Activated CD8-positive, alpha-beta memory T cell treated with anti-CD3 and anti-CD28 coated beads for 36 hours (primary cell): ENCODE data around the gene EGFL8. TPM values are rescaled to one million over a fixed set of nuclear protein-coding genes. Genes with fewer than 3 reads are reported as not detected.
"Not testable (repeated sequence)": the region's sequence is repeated elsewhere in the genome, so short reads cannot be mapped to it uniquely, and the experiment has no call there.

Experiments
- CTCF ChIA-PET: fragments of 350-600 bp; sonication (Branson Sonifier 250); formaldehyde crosslinking; loops from one replicate; lab custom pipeline; 2021; ENCODE audit warnings: antibody characterized with exemption; lab: Charles Lee
- POLR2A ChIA-PET: fragments of 350-600 bp; sonication (Branson Sonifier 250); formaldehyde crosslinking; loops from one replicate; lab custom pipeline; 2021; ENCODE audit warnings: antibody characterized with exemption; lab: Charles Lee
- total RNA-seq, 2 experiments: library from RNA; stranded (reverse); gene quantifications; one replicate each; pipeline ENCODE4 v1.2.3, GENCODE V29; 2021

The EGFL8 gene
- total RNA-seq, 2 experiments from 2014 or later = 11.9 to 12.3 TPM

DNA sequence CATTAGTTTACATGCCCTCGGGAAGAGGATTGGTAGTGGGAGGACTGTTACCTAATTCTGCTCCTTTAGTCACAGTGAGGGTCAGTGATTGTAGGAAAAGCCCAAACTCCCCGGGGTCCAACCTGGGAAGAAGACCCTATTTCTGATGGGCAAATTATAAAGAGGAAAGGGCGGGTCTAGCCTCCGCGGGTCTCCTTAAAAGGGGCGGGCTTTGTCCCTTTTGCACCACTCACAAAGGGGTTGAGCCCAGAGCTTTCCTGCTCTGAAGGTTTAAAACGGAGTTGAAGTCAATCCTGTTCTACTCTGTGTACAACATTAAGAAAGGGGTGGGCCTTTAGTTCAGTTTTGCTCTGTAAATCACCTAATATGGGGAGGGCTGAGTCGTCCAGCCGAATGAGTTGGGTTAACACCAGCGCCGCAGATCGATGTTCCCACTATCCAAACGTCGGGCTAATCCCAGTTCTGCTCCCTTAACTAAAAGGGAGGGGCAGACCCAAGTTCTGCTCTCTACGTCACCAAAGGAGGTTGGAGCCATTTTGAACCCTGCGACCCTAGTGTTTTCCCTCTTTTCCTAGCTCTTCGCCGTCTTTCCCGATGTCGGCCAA, 12.9 kb downstream of the EGFL8 start:
- ChIA-PET CTCF (interaction anchor here (1.5 to 1.7 kb wide), 2 partner anchors 10 to 18 kb away, joined by 4 read pairs; no protein-coding TSS in a partner anchor), POLR2A (no interaction called here)

DNA sequence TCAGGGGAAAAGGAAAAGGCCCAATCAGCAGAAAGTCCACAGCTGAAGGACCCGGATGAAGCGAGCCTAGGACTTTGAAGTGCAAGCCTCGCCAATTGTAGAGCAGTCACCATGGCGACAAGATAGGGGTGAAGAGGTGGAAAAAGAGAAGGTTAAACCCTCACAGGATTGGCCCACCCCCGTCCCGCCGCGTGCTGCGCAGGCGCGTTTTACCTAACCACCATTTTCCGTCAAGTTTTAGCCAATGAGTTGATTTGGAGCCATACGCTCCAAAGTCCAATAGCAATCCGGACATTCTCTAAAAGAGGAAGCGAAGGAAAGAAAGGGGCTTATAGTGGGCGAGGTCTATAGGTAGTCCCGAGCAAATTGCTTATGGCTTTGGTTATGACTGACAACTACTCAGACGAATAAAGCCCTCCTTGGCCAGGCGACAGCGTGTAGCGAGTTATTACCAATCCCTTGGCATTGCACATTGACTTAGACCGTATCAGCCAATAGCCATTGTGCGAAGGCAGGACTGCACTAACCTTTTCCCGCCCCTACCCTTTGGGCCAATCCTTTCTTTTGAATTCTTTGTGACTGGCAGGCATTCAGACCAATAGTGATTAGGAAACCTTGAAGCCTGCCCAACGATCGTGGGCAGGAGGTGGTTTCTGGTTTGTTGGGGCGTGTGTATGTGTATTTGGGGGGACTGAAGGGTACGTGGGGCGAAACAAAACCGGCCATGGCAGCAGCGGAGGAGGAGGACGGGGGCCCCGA, 13.6 kb downstream of the EGFL8 start, which contains the start of gene RNF5:
RNF5 (plus strand) TSS at position 618 of the 759 bp plus-strand sequence; CDS start at position 725, 107 bp downstream.
- POLR2A ChIA-PET = interaction anchor here (1.2 kb wide), 1 partner anchor 15 kb away, joined by 7 read pairs; the partner anchor contains the start of gene GPSM3
- CTCF ChIA-PET = interaction anchor here (1.2 to 1.5 kb wide), 2 partner anchors 10 to 15 kb away, joined by 4 to 7 read pairs; partner anchors contain the start of gene GPSM3

DNA sequence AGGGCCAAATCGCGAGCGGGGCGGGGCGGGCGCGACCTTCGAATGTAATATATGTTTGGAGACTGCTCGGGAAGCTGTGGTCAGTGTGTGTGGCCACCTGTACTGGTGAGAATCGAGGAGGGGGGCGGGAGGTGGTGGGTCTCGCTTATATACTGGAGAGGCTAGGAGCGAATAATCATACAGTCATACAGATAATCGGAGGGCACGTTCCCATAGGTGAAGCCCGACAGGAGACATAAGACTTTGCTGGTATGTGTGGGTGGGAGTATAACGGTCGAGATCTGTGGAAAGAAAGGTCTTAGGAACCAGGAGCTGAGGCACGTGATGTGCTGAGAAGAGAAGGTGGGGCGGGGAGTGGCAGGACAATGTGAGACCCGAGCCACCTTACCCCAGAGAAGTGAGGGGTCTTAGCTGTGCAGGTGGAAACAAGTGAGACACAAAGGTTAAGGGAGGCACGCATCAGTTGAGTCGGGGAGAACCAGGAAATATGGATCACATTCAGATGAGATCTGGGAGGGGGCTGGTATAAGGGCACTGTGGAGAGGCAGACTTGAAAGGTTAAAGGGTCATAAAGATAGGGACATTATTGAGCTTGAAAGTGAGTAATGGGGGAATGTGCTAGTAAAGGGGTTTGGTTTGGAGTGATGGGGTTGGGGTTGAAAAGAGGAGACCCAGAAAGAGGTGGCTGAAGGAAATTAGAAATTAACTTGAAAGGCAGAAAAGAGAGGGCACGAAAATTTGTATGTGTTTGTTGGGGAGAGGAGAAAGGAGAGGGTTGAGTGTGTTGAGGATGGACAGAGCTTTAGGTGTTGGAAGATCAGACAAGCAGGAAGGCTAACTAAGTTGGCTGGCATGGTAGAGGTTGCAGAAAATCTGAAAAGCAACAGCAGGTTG, 14.4 kb downstream of the EGFL8 start:
- ChIA-PET POLR2A (interaction anchor here (0.5 to 1.2 kb wide), 5 partner anchors 11 to 167 kb away, joined by 3 to 16 read pairs (median 7); partner anchors contain the start of genes GPSM3 and PBX2), CTCF (interaction anchor here (0.7 to 1.5 kb wide), 4 partner anchors 9 to 67 kb away, joined by 4 to 7 read pairs (median 5); partner anchors contain the start of gene GPSM3)

DNA sequence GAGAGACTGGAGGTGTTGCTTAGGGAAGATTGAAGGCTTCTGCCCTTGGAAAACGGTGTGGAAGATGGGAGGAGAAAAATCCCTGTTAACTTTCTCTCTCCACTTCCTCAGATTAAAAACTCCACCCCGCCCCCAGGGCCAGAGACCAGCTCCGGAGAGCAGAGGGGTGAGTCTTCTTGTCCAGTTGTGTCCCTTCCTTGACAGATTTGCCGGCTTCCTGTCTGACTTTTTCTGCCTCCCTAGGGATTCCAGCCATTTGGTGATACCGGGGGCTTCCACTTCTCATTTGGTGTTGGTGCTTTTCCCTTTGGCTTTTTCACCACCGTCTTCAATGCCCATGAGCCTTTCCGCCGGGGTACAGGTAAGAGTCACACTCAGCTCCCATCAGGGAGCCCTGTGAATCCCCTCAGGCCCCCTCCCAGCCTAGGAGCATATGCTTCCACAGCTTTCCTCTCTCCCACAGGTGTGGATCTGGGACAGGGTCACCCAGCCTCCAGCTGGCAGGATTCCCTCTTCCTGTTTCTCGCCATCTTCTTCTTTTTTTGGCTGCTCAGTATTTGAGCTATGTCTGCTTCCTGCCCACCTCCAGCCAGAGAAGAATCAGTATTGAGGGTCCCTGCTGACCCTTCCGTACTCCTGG, 15.5 kb downstream of the EGFL8 start:
- POLR2A ChIA-PET = interaction anchor here (0.7 to 1.2 kb wide), 2 partner anchors 16 to 51 kb away, joined by 4 to 11 read pairs; no protein-coding TSS in a partner anchor
- CTCF ChIA-PET = interaction anchor here (1.3 to 1.5 kb wide), 2 partner anchors 13 to 16 kb away, joined by 6 to 7 read pairs; partner anchors contain the start of gene GPSM3

DNA sequence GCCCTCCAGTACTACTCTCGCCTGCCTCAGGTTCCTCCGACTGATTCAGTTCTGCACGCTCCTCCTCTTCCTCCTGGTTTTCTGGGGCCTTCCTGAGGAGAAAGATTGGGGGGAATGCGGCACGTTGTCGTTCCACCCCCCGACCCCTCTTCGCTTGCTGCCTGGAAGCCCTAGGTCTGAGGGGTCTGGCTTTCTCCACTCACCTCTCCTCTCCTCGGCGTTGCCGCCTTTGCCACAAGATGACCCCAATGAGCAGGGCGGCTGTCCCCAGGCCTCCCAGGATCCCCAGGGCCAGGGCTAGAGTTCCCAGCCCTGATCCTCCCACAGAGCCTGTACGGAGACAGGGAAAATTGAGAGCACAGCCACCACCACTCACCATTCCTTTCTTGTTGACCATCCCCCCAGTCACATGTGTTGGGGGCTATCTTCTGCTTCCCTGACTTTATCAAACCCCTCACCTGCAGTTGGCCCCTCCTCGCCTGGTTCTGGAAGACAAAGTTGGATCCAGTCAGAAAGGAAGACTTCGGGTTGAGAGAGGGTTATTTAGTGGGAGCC, 16.8 kb downstream of the EGFL8 start:
- CTCF ChIA-PET = no interaction called here
- POLR2A ChIA-PET = no interaction called here

DNA sequence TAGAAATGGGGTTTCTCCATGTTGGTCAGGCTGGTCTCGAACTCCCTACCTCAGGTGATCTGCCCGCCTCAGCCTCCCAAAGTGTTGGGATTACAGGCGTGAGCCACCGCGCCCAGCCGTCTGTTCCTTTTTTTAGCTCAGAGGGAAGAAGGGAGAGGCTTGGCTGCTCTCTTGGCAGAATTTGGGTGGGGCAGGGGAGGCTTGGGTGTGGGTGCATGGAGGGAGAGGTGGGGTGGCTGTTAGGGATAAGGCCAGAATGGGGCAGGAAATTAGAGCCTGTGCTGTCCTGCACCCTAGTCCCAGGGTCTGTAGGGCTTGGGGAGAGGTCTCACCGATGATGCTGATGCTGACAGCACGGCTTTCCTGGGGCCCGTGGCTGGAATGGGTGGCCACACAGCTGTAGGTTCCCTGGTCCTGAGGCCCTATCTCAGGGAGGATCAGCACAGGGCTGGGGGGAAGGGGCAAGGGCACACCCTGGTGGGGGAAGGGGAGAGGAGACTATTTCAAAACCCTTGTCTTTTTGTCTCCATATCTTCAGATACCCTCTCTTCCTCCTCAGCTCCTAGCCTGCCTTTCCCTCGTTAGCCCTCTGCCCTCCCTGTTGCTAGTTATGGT, 17.6 kb downstream of the EGFL8 start:
- CTCF ChIA-PET = interaction anchor here (1.3 kb wide), 1 partner anchor 13 kb away, joined by 5 read pairs; no protein-coding TSS in a partner anchor
- POLR2A ChIA-PET = no interaction called here

DNA sequence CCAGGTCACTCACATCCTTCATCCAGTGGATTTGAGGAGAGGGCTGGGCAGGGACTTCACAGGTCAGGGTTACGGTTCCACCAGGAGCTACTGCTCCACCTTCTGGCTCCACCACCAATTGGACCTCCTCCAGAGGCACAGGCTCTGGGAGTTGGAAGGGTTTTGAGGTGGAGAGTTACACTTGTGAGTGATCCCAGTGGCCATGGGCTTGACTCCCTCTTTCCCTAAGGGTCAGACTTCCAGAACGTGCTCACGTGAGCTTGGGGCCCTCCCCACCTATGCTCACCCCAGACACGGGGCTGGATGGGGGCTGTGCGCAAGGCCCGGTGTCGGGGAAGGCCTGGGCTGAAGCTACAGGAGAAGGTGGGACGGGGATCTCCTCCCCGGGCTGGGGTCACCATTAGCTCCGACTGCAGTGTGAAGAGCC, 18.2 kb downstream of the EGFL8 start:
- ChIA-PET CTCF (interaction anchor here (1.3 kb wide), 1 partner anchor 12 kb away, joined by 5 read pairs; no protein-coding TSS in a partner anchor), POLR2A (interaction anchor here (0.7 kb wide), 1 partner anchor 9 kb away, joined by 3 read pairs; no protein-coding TSS in a partner anchor)

DNA sequence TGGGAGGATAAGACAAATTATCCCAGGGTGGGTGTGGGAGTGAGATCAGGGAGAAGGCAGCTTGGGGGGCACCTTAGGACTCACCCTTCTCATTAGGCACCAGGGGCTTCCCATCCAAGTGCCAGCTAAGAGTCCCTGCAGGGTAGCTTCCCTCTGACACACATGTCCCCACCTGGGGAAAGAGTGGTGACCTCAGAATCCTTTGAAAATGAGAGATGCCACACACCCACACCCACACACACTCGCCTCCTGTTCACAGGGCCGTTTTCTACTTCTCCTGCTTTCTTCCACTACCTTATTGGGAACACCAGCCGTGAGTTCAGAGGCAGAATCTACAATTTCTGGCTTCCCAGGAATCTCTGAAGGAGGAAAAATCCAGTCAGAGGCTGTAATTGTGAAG, 18.6 kb downstream of the EGFL8 start:
- ChIA-PET CTCF (interaction anchor here (1.3 kb wide), 1 partner anchor 12 kb away, joined by 5 read pairs; no protein-coding TSS in a partner anchor), POLR2A (interaction anchor here (0.7 kb wide), 1 partner anchor 9 kb away, joined by 3 read pairs; no protein-coding TSS in a partner anchor)

DNA sequence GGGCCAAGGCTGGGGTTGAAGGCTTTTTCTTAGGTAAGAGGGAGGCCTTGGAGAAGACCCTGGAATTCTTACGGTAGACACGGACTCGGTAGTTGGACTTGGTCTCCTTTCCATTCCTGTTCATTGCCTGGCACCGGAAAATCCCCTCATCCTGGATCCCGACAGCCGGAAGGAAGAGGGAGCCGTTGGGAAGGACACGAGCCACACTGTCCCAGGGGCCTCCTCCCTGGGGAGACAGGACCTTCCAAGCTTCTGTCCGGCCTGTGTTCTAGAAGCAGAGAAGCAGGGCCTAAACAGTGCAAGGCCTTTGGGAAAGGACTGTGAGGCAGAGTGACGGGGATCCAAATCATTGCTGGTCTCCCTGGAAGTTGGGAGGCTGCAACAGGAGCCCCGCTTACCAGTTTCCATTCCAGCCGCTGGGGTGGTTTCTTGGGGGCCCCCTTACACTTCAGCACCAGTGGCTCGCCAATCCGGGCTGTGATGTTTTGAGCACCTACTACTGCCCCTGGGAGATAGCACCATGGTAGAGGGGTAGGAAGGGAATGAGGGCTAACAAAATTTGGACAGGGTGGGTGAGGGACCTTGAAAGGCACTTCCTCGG, 19.2 kb downstream of the EGFL8 start:
- CTCF ChIA-PET = no interaction called here
- POLR2A ChIA-PET = interaction anchor here (0.7 kb wide), 1 partner anchor 8 kb away, joined by 3 read pairs; no protein-coding TSS in a partner anchor

DNA sequence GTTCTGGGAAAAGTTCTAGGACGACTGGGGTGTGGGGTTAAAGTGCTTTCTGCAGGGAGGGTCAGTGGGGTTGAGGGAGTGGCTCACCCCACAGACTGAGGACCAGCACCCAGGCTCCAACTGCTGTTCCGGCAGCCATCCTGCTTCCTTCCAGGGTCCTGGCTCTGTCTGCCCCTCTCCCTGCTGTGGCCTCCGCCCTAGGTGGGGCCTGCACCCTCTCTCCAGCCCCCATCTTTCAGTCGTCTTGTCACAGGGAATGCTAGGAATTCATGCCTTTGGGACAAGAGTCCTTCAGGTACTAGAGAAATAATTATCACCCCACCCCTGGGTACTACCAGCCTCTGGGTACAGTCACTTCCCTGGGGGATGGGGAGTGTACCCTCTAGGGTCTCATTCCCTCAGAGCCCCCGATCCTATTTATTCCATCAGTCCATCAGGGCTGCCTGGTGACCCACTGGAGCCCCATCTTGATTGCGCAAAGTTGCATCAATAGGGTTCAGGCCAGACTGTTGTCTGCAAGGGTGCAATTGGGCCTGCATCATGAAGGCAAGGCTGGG, 19.8 kb downstream of the EGFL8 start, which contains the start of gene AGER:
AGER (minus strand) TSS at position 170 of the 557 bp plus-strand sequence; CDS start at position 139, 31 bp downstream.
- ChIA-PET POLR2A (no interaction called here), CTCF (no interaction called here)

- POLR2A ChIA-PET = interaction anchor here (0.6 kb wide), 1 partner anchor 1588 kb away, joined by 6 read pairs; no protein-coding TSS in a partner anchor
- CTCF ChIA-PET = not testable (repeated sequence)
These were observed 21.3 kb downstream of the EGFL8 start for GRCh38 chr6:32185681-32186131.

- CTCF ChIA-PET = interaction anchor here (1.2 to 1.4 kb wide), 2 partner anchors 9 to 69 kb away, joined by 3 read pairs; no protein-coding TSS in a partner anchor
- POLR2A ChIA-PET = not testable (repeated sequence)
These were observed 21.9 kb downstream of the EGFL8 start for GRCh38 chr6:32186151-32186840.

GRCh38 chr6:32187009-32187709, 22.8 kb downstream of the EGFL8 start:
- ChIA-PET POLR2A (no interaction called here), CTCF (interaction anchor here (1.2 to 1.4 kb wide), 4 partner anchors 8 to 70 kb away, joined by 3 to 4 read pairs (median 4); partner anchors contain the start of genes AGPAT1 and RNF5)

GRCh38 chr6:32187725-32188380, 23.5 kb downstream of the EGFL8 start:
- POLR2A ChIA-PET = not testable (repeated sequence)
- CTCF ChIA-PET = interaction anchor here (1.2 to 1.4 kb wide), 4 partner anchors 8 to 70 kb away, joined by 3 to 4 read pairs (median 4); partner anchors contain the start of genes AGPAT1 and RNF5
